Measurements from ENCODE around the gene UMAD1.
"Not testable (repeated sequence)": the region's sequence is repeated elsewhere in the genome, so short reads cannot be mapped to it uniquely, and the experiment has no call there.

The UMAD1 gene

GRCh38 chr7:7825294-7825693 is 184.7 kb downstream of the UMAD1 start:
- H3K27me3 ChIP-seq (ENCODE audit: control insufficient read depth, insufficient read depth, low read length); DNase-seq (ENCODE audit: low read depth, low spot score); H3K36me3 ChIP-seq (ENCODE audit: control insufficient read depth, insufficient read depth, low read length); H3K4me1 ChIP-seq (ENCODE audit: control insufficient read depth, insufficient read depth, low read length); H3K27ac ChIP-seq (ENCODE audit: low read length); H3K4me3 ChIP-seq (ENCODE audit: low read length); H3K9me3 ChIP-seq (ENCODE audit: control insufficient read depth, insufficient read depth, low read length): not testable (repeated sequence)

- Histone ChIP-seq H3K27me3 (ENCODE audit: control insufficient read depth, insufficient read depth, low read length) (no peaks in the 10 kb centered on the region), H3K36me3 (ENCODE audit: control insufficient read depth, insufficient read depth, low read length) (no peaks in the 10 kb centered on the region), H3K4me1 (ENCODE audit: control insufficient read depth, insufficient read depth, low read length) (peaks cover 1% of the 10 kb centered on the region; the same call in 1 of the 2 replicates), H3K9me3 (ENCODE audit: control insufficient read depth, insufficient read depth, low read length) (no peaks in the 10 kb centered on the region), H3K27ac (ENCODE audit: low read length) (no peak overlapping the region), H3K4me3 (ENCODE audit: low read length) (no peak overlapping the region)
- no CpG with 5 or more reads among the region's 2 CpGs for WGBS (ENCODE audit: insufficient coverage, insufficient read length)
- no peak for DNase-seq (ENCODE audit: low read depth, low spot score)
These were observed 189.1 kb downstream of the UMAD1 start for GRCh38 chr7:7829667-7830066.

GRCh38 chr7:7830122-7830878 is 189.7 kb downstream of the UMAD1 start:
- no peak overlapping the region for H3K4me3 ChIP-seq (ENCODE audit: low read length)
- H3K4me1 ChIP-seq (ENCODE audit: control insufficient read depth, insufficient read depth, low read length), result peaks cover 2% of the 10 kb centered on the region; the same call in 1 of the 2 replicates
- WGBS (ENCODE audit: insufficient coverage, insufficient read length), result no CpG with 5 or more reads among the region's 7 CpGs
- DNase-seq (ENCODE audit: low read depth, low spot score), result no peak
- H3K9me3 ChIP-seq (ENCODE audit: control insufficient read depth, insufficient read depth, low read length), result no peaks in the 10 kb centered on the region
- H3K36me3 ChIP-seq (ENCODE audit: control insufficient read depth, insufficient read depth, low read length), result no peaks in the 10 kb centered on the region
- H3K27ac ChIP-seq (ENCODE audit: low read length), result no peak overlapping the region
- no peaks in the 10 kb centered on the region for H3K27me3 ChIP-seq (ENCODE audit: control insufficient read depth, insufficient read depth, low read length)

- no CpG with 5 or more reads among the region's 5 CpGs for WGBS (ENCODE audit: insufficient coverage, insufficient read length)
- peaks cover 2% of the 10 kb centered on the region; the same call in 1 of the 2 replicates for H3K4me1 ChIP-seq (ENCODE audit: control insufficient read depth, insufficient read depth, low read length)
- no peaks in the 10 kb centered on the region for H3K9me3 ChIP-seq (ENCODE audit: control insufficient read depth, insufficient read depth, low read length)
- H3K27me3 ChIP-seq (ENCODE audit: control insufficient read depth, insufficient read depth, low read length), result no peaks in the 10 kb centered on the region
- H3K27ac ChIP-seq (ENCODE audit: low read length), result no peak overlapping the region
- H3K4me3 ChIP-seq (ENCODE audit: low read length), result no peak overlapping the region
- no peak for DNase-seq (ENCODE audit: low read depth, low spot score)
- no peaks in the 10 kb centered on the region for H3K36me3 ChIP-seq (ENCODE audit: control insufficient read depth, insufficient read depth, low read length)
These were observed 192.0 kb downstream of the UMAD1 start for GRCh38 chr7:7832518-7832917.

- Histone ChIP-seq H3K27ac (ENCODE audit: low read length) (no peak overlapping the region), H3K4me3 (ENCODE audit: low read length) (no peak overlapping the region), H3K4me1 (ENCODE audit: control insufficient read depth, insufficient read depth, low read length) (peaks cover 2% of the 10 kb centered on the region; the same call in 1 of the 2 replicates), H3K36me3 (ENCODE audit: control insufficient read depth, insufficient read depth, low read length) (no peaks in the 10 kb centered on the region), H3K9me3 (ENCODE audit: control insufficient read depth, insufficient read depth, low read length) (no peaks in the 10 kb centered on the region), H3K27me3 (ENCODE audit: control insufficient read depth, insufficient read depth, low read length) (no peaks in the 10 kb centered on the region)
- no CpG with 5 or more reads among the region's 4 CpGs for WGBS (ENCODE audit: insufficient coverage, insufficient read length)
- no peak for DNase-seq (ENCODE audit: low read depth, low spot score)
These were observed 194.2 kb downstream of the UMAD1 start for GRCh38 chr7:7834761-7835160.

GRCh38 chr7:7841027-7841426 is 200.5 kb downstream of the UMAD1 start:
- DNase-seq (ENCODE audit: low read depth, low spot score), result no peak
- Histone ChIP-seq H3K4me3 (ENCODE audit: low read length) (no peak overlapping the region), H3K4me1 (ENCODE audit: control insufficient read depth, insufficient read depth, low read length) (no peaks in the 10 kb centered on the region), H3K27me3 (ENCODE audit: control insufficient read depth, insufficient read depth, low read length) (no peaks in the 10 kb centered on the region), H3K9me3 (ENCODE audit: control insufficient read depth, insufficient read depth, low read length) (no peaks in the 10 kb centered on the region), H3K27ac (ENCODE audit: low read length) (no peak overlapping the region), H3K36me3 (ENCODE audit: control insufficient read depth, insufficient read depth, low read length) (no peaks in the 10 kb centered on the region)
- no CpG with 5 or more reads among the region's 7 CpGs for WGBS (ENCODE audit: insufficient coverage, insufficient read length)

- Histone ChIP-seq H3K27me3 (ENCODE audit: control insufficient read depth, insufficient read depth, low read length) (no peaks in the 10 kb centered on the region), H3K9me3 (ENCODE audit: control insufficient read depth, insufficient read depth, low read length) (no peaks in the 10 kb centered on the region), H3K27ac (ENCODE audit: low read length) (no peak overlapping the region), H3K4me3 (ENCODE audit: low read length) (no peak overlapping the region), H3K4me1 (ENCODE audit: control insufficient read depth, insufficient read depth, low read length) (no peaks in the 10 kb centered on the region), H3K36me3 (ENCODE audit: control insufficient read depth, insufficient read depth, low read length) (no peaks in the 10 kb centered on the region)
- DNase-seq (ENCODE audit: low read depth, low spot score), result no peak
- no CpG with 5 or more reads among the region's 5 CpGs for WGBS (ENCODE audit: insufficient coverage, insufficient read length)
These were observed 202.7 kb downstream of the UMAD1 start for GRCh38 chr7:7843240-7843639.

GRCh38 chr7:7843972-7844371 is 203.4 kb downstream of the UMAD1 start:
- H3K9me3 ChIP-seq (ENCODE audit: control insufficient read depth, insufficient read depth, low read length), result no peaks in the 10 kb centered on the region
- no peak overlapping the region for H3K4me3 ChIP-seq (ENCODE audit: low read length)
- DNase-seq (ENCODE audit: low read depth, low spot score), result no peak
- no peak overlapping the region for H3K27ac ChIP-seq (ENCODE audit: low read length)
- WGBS (ENCODE audit: insufficient coverage, insufficient read length), result no CpG with 5 or more reads among the region's 5 CpGs
- no peaks in the 10 kb centered on the region for H3K36me3 ChIP-seq (ENCODE audit: control insufficient read depth, insufficient read depth, low read length)
- H3K4me1 ChIP-seq (ENCODE audit: control insufficient read depth, insufficient read depth, low read length), result no peaks in the 10 kb centered on the region
- H3K27me3 ChIP-seq (ENCODE audit: control insufficient read depth, insufficient read depth, low read length), result no peaks in the 10 kb centered on the region

GRCh38 chr7:7848246-7848645 is 207.7 kb downstream of the UMAD1 start:
- no peak for DNase-seq (ENCODE audit: low read depth, low spot score)
- no peaks in the 10 kb centered on the region for H3K9me3 ChIP-seq (ENCODE audit: control insufficient read depth, insufficient read depth, low read length)
- no peak overlapping the region for H3K4me3 ChIP-seq (ENCODE audit: low read length)
- WGBS (ENCODE audit: insufficient coverage, insufficient read length), result no CpG with 5 or more reads among the region's 2 CpGs
- H3K27ac ChIP-seq (ENCODE audit: low read length), result no peak overlapping the region
- H3K4me1 ChIP-seq (ENCODE audit: control insufficient read depth, insufficient read depth, low read length), result no peaks in the 10 kb centered on the region
- no peaks in the 10 kb centered on the region for H3K27me3 ChIP-seq (ENCODE audit: control insufficient read depth, insufficient read depth, low read length)
- no peaks in the 10 kb centered on the region for H3K36me3 ChIP-seq (ENCODE audit: control insufficient read depth, insufficient read depth, low read length)

GRCh38 chr7:7848892-7849291 is 208.3 kb downstream of the UMAD1 start:
- Histone ChIP-seq H3K9me3 (ENCODE audit: control insufficient read depth, insufficient read depth, low read length) (no peaks in the 10 kb centered on the region), H3K4me3 (ENCODE audit: low read length) (no peak overlapping the region), H3K27me3 (ENCODE audit: control insufficient read depth, insufficient read depth, low read length) (no peaks in the 10 kb centered on the region), H3K4me1 (ENCODE audit: control insufficient read depth, insufficient read depth, low read length) (no peaks in the 10 kb centered on the region), H3K27ac (ENCODE audit: low read length) (no peak overlapping the region), H3K36me3 (ENCODE audit: control insufficient read depth, insufficient read depth, low read length) (no peaks in the 10 kb centered on the region)
- no peak for DNase-seq (ENCODE audit: low read depth, low spot score)
- WGBS (ENCODE audit: insufficient coverage, insufficient read length), result 100% methylated on average over 1 of the region's 3 CpGs

- Histone ChIP-seq H3K4me3 (ENCODE audit: low read length) (no peak overlapping the region), H3K27me3 (ENCODE audit: control insufficient read depth, insufficient read depth, low read length) (no peaks in the 10 kb centered on the region), H3K9me3 (ENCODE audit: control insufficient read depth, insufficient read depth, low read length) (no peaks in the 10 kb centered on the region), H3K4me1 (ENCODE audit: control insufficient read depth, insufficient read depth, low read length) (no peaks in the 10 kb centered on the region), H3K36me3 (ENCODE audit: control insufficient read depth, insufficient read depth, low read length) (no peaks in the 10 kb centered on the region; the same call in 1 of the 2 replicates), H3K27ac (ENCODE audit: low read length) (no peak overlapping the region)
- no CpG with 5 or more reads among the region's 1 CpG for WGBS (ENCODE audit: insufficient coverage, insufficient read length)
- no peak for DNase-seq (ENCODE audit: low read depth, low spot score)
These were observed 209.6 kb downstream of the UMAD1 start for GRCh38 chr7:7850150-7850549.
